Measurements from ENCODE around the gene DOCK7. TPM values are rescaled to one million over a fixed set of nuclear protein-coding genes. Genes with fewer than 3 reads are reported as not detected.

DOCK7 gene
- total and polyA plus RNA-seq, 4 donors, result 5.6 to 35.1 (median 21.7) TPM

DNA sequence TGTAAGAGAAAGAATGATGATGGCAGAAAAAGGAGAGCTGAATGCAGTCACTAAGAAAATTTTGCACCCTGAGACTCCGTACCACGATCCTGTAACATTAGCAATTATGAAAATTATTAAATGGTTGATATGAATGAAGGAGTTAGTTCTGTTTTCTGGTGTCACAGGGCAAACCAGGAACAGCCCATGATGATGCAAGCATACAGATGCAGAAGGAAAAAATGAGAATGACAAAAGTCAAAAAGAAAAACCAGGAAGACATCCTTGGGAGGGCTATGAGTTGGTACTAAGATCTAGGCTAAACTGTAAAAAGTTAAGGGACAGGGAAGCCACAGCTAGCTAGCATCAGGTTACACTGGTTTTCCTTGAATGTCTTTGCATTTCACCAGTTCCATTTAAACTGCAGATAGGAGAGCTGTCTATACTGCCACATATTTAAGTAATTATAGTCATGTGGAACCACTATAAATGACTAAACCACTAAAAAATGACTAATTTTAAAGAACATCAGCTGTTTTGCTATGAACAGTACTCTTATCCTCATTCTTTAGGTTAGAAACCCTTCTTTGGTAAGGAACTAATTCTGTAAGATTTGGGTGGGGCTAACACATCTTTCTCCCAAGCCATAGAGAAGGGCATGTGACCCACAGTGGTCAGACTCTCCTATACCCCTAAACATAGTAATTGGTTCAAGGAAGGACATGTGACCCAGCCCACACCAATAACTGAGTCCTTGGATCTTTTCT, 11.4 kb downstream of the DOCK7 start:
- DNase-seq (ENCODE audit: low spot score), result no peak
- H3K27ac ChIP-seq (ENCODE audit: low read depth in 1 of 2, low read length in 2 of 2), result no peak overlapping the region
- no peaks in the 10 kb centered on the region for H3K9me3 ChIP-seq (ENCODE audit: control insufficient read depth in 4 of 4, low read length in 3 of 4)
- H3K4me3 ChIP-seq (ENCODE audit: low read depth in 1 of 3, low read length in 3 of 3), result no peak overlapping the region
- H3K4me1 ChIP-seq (ENCODE audit: control insufficient read depth in 4 of 4, insufficient read depth in 4 of 4, low read length in 3 of 4), result peaks cover 0 to 3% (median under 1%) of the 10 kb centered on the region in 4 donors
- TF ChIP-seq NR2F2 (IDR thresholded peaks at IDR 0.05), result no peak
- no peak for TF ChIP-seq TAF1 (conservative IDR thresholded peaks at IDR 0.05)
- TF ChIP-seq YY1 (IDR thresholded peaks at IDR 0.05), result no peak
- TF ChIP-seq SP1 (IDR thresholded peaks at IDR 0.05), result no peak
- TF ChIP-seq GABPA (IDR thresholded peaks at IDR 0.05 in 1 of 2, conservative IDR thresholded peaks at IDR 0.05 in 1 of 2), result no peak
- TF ChIP-seq HNF4G (IDR thresholded peaks at IDR 0.05), result no peak
- TF ChIP-seq, protein P1, sequence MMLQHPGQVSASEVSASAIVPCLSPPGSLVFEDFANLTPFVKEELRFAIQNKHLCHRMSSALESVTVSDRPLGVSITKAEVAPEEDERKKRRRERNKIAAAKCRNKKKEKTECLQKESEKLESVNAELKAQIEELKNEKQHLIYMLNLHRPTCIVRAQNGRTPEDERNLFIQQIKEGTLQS (IDR thresholded peaks at IDR 0.05), result no peak
- TF ChIP-seq HNF4A (conservative IDR thresholded peaks at IDR 0.05), result no peak
- TF ChIP-seq, protein P2, sequence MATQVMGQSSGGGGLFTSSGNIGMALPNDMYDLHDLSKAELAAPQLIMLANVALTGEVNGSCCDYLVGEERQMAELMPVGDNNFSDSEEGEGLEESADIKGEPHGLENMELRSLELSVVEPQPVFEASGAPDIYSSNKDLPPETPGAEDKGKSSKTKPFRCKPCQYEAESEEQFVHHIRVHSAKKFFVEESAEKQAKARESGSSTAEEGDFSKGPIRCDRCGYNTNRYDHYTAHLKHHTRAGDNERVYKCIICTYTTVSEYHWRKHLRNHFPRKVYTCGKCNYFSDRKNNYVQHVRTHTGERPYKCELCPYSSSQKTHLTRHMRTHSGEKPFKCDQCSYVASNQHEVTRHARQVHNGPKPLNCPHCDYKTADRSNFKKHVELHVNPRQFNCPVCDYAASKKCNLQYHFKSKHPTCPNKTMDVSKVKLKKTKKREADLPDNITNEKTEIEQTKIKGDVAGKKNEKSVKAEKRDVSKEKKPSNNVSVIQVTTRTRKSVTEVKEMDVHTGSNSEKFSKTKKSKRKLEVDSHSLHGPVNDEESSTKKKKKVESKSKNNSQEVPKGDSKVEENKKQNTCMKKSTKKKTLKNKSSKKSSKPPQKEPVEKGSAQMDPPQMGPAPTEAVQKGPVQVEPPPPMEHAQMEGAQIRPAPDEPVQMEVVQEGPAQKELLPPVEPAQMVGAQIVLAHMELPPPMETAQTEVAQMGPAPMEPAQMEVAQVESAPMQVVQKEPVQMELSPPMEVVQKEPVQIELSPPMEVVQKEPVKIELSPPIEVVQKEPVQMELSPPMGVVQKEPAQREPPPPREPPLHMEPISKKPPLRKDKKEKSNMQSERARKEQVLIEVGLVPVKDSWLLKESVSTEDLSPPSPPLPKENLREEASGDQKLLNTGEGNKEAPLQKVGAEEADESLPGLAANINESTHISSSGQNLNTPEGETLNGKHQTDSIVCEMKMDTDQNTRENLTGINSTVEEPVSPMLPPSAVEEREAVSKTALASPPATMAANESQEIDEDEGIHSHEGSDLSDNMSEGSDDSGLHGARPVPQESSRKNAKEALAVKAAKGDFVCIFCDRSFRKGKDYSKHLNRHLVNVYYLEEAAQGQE (IDR thresholded peaks at IDR 0.05), result no peak
- TF ChIP-seq EGR1 (IDR thresholded peaks at IDR 0.05; ENCODE audit: low read depth in 2 of 2), result no peak
- no peak for TF ChIP-seq RXRA (IDR thresholded peaks at IDR 0.05)
- TF ChIP-seq, protein P3, sequence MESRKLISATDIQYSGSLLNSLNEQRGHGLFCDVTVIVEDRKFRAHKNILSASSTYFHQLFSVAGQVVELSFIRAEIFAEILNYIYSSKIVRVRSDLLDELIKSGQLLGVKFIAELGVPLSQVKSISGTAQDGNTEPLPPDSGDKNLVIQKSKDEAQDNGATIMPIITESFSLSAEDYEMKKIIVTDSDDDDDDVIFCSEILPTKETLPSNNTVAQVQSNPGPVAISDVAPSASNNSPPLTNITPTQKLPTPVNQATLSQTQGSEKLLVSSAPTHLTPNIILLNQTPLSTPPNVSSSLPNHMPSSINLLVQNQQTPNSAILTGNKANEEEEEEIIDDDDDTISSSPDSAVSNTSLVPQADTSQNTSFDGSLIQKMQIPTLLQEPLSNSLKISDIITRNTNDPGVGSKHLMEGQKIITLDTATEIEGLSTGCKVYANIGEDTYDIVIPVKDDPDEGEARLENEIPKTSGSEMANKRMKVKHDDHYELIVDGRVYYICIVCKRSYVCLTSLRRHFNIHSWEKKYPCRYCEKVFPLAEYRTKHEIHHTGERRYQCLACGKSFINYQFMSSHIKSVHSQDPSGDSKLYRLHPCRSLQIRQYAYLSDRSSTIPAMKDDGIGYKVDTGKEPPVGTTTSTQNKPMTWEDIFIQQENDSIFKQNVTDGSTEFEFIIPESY (IDR thresholded peaks at IDR 0.05), result no peak
- H3K36me3 ChIP-seq (ENCODE audit: control insufficient read depth in 4 of 4, insufficient read depth in 3 of 4, low read depth in 1 of 4, low read length in 3 of 4), result peaks cover 0 to 2% (median 0%) of the 10 kb centered on the region in 4 donors
- no peak overlapping the region for H3K9ac ChIP-seq (ENCODE audit: low read depth in 1 of 2, low read length in 2 of 2)
- H3K27me3 ChIP-seq (ENCODE audit: control insufficient read depth in 4 of 4, insufficient read depth in 4 of 4, low read length in 3 of 4), result no peaks in the 10 kb centered on the region
- WGBS, result 85% methylated on average over 2 of the region's 2 CpGs

DNA sequence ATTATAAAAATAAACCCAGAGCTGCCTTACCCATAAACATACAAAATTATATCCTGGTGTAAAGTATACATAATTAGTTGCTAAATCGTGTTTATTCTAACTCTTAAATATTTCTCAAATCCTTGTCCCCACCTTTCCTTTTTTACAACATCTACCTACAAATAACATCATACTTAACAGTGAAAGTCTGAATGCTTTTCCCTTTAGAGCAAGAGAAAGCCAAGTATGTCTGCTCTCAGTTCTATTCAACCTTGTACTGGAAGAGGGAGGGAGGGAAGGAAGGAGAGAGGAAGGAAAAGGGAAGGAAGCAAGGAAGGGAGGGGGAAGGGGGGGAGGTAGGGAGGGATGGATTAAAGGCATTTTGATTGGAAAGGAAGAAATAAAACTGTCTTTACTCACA, 14.6 kb downstream of the DOCK7 start:
- Histone ChIP-seq H3K4me1 (ENCODE audit: control insufficient read depth in 4 of 4, insufficient read depth in 4 of 4, low read length in 3 of 4) (peaks cover 0 to 2% (median under 1%) of the 10 kb centered on the region in 4 donors), H3K9ac (ENCODE audit: low read depth in 1 of 2, low read length in 2 of 2) (no peak overlapping the region), H3K36me3 (ENCODE audit: control insufficient read depth in 4 of 4, insufficient read depth in 3 of 4, low read depth in 1 of 4, low read length in 3 of 4) (peaks cover 0 to 2% (median 0%) of the 10 kb centered on the region in 4 donors), H3K9me3 (ENCODE audit: control insufficient read depth in 4 of 4, low read length in 3 of 4) (no peaks in the 10 kb centered on the region), H3K4me3 (ENCODE audit: low read depth in 1 of 3, low read length in 3 of 3) (no peak overlapping the region), H3K27ac (ENCODE audit: low read depth in 1 of 2, low read length in 2 of 2) (no peak overlapping the region), H3K27me3 (ENCODE audit: control insufficient read depth in 4 of 4, insufficient read depth in 4 of 4, low read length in 3 of 4) (no peaks in the 10 kb centered on the region)
- 74% methylated on average over 1 of the region's 1 CpG for WGBS
- no peak for DNase-seq (ENCODE audit: low spot score)
- TF ChIP-seq HNF4A (conservative IDR thresholded peaks at IDR 0.05), result no peak
- TF ChIP-seq, protein P3 (IDR thresholded peaks at IDR 0.05), result no peak
- TF ChIP-seq GABPA (IDR thresholded peaks at IDR 0.05 in 1 of 2, conservative IDR thresholded peaks at IDR 0.05 in 1 of 2), result no peak
- no peak for TF ChIP-seq JUND (IDR thresholded peaks at IDR 0.05)
- no peak for TF ChIP-seq TAF1 (conservative IDR thresholded peaks at IDR 0.05)
- no peak for TF ChIP-seq YY1 (IDR thresholded peaks at IDR 0.05)
- no peak for TF ChIP-seq SP1 (IDR thresholded peaks at IDR 0.05)
- TF ChIP-seq, protein P1 (IDR thresholded peaks at IDR 0.05), result no peak
- TF ChIP-seq, protein P2 (IDR thresholded peaks at IDR 0.05), result no peak
- TF ChIP-seq, protein P4, sequence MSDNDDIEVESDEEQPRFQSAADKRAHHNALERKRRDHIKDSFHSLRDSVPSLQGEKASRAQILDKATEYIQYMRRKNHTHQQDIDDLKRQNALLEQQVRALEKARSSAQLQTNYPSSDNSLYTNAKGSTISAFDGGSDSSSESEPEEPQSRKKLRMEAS (IDR thresholded peaks at IDR 0.05), result no peak
- no peak for TF ChIP-seq RAD21 (IDR thresholded peaks at IDR 0.05)
- TF ChIP-seq EGR1 (IDR thresholded peaks at IDR 0.05; ENCODE audit: low read depth in 2 of 2), result no peak
- no peak for TF ChIP-seq FOXA1 (IDR thresholded peaks at IDR 0.05)
- no peak for TF ChIP-seq NR2F2 (IDR thresholded peaks at IDR 0.05)

All from liver (tissue), 9 donors.